ENCODE results near the gene CCDC34. TPM values are rescaled to one million over a fixed set of nuclear protein-coding genes. Genes with fewer than 3 reads are reported as not detected.

CCDC34 gene
- total and polyA plus RNA-seq, 2 of the 4 experiments (the other 2 are of a cell fraction) = 2.5 to 4.5 TPM

- TF ChIP-seq CEBPB (IDR thresholded peaks at IDR 0.05; ENCODE audit: low read depth, low read length) = no peak
These were observed 31.8 kb upstream of the CCDC34 start (continued) for GRCh38 chr11:27394781-27395228.

- Histone ChIP-seq H4K20me1 (ENCODE audit: insufficient read depth, low read length) (peaks cover 3% of the 10 kb centered on the region; the same call in 1 of the 2 replicates), H3K27ac (ENCODE audit: insufficient read depth, low read length) (peak overlapping the region; percentile 32; the same call in 1 of the 2 replicates), H3K9ac (ENCODE audit: low read depth, low read length) (no peak overlapping the region), H3K79me1 (ENCODE audit: low read depth in 1 of 2, low read length in 2 of 2) (peaks cover 0 to 4% of the 10 kb centered on the region in 2 experiments; a peak in 2 of 4 replicates), H3K56ac (ENCODE audit: extremely low read depth, insufficient read depth, low read length) (no peak overlapping the region), H2AFZ (replicated peaks; ENCODE audit: low read length, poor library complexity) (no peak overlapping the region), H2BK5ac (ENCODE audit: low read depth, low read length, poor library complexity, severe bottlenecking) (peak overlapping the region; percentile 67), H3K23ac (ENCODE audit: low read depth, low read length) (no peak overlapping the region), H2AK9ac (replicated peaks; ENCODE audit: low read depth, low read length, poor library complexity) (no peak overlapping the region), H3K4me1 (ENCODE audit: control insufficient read depth, insufficient read depth, low read length) (peaks cover 19% of the 10 kb centered on the region), H3K9me1 (ENCODE audit: insufficient read depth, low read length) (peaks cover 13% of the 10 kb centered on the region), H2BK20ac (ENCODE audit: low read depth, low read length) (no peak overlapping the region), H3K27me3 (ENCODE audit: control insufficient read depth, insufficient read depth, low read length) (no peaks in the 10 kb centered on the region), H3K4me3 (ENCODE audit: insufficient read depth, low read depth, low read length) (no peak overlapping the region), H3K4me2 (ENCODE audit: low read depth, low read length) (peak overlapping the region; percentile 21; the same call in 1 of the 2 replicates), H2AK5ac (ENCODE audit: low read depth, low read length) (no peak overlapping the region), H4K8ac (ENCODE audit: low read depth in 2 of 2, low read length in 2 of 2) (0 out of 4 replicates have a peak overlapping the region, but pooled peaks of 1 of the 2 experiments have one; percentile 7), H2BK120ac (ENCODE audit: low read depth, low read length) (peak overlapping the region; percentile 32; the same call in 1 of the 2 replicates), H3K36me3 (ENCODE audit: control insufficient read depth, insufficient read depth, low read length) (no peaks in the 10 kb centered on the region), H3K4ac (ENCODE audit: low read depth, low read length) (peak overlapping the region; percentile 9; the same call in 1 of the 2 replicates), H4K5ac (ENCODE audit: low read depth, low read length) (no peak overlapping the region), H3K14ac (replicated peaks; ENCODE audit: low read depth, low read length) (no peak overlapping the region), H3K18ac (ENCODE audit: low read depth, low read length) (peak overlapping the region; percentile 56; the same call in 1 of the 2 replicates), H4K91ac (ENCODE audit: insufficient read depth, low read depth, low read length) (peak overlapping the region; percentile 36; the same call in 1 of the 2 replicates), H3K9me3 (ENCODE audit: control insufficient read depth, insufficient read depth, low read length) (no peaks in the 10 kb centered on the region), H2BK15ac (ENCODE audit: low read depth, low read length) (no peak overlapping the region)
- WGBS, 2 experiments (ENCODE audit: extremely low coverage in 2 of 2, insufficient read length in 1 of 2) = no CpG with 5 or more reads among the region's 4 CpGs
- ChIA-PET CTCF (interaction anchor here (1.1 kb wide), 1 partner anchor 93 kb away, joined by 3 read pairs; no protein-coding TSS in a partner anchor), POLR2A (ENCODE audit: unreplicated experiment) (interaction anchor here (0.8 kb wide), 1 partner anchor 1699 kb away, joined by 3 read pairs; no protein-coding TSS in a partner anchor)
- in situ Hi-C loops (cut with MboI; ENCODE audit: low sequenced_read_pairs) = no loop called here
- BruUV-seq (replicated peaks) = no TSS peak
- intact Hi-C loops (cut with micrococcal nuclease) = loop anchor here (10.0 kb wide), 1 partner anchor 418 kb away; no protein-coding TSS in a partner anchor
- ATAC-seq (ENCODE audit: low read depth) = peak; percentile 82
- dilution Hi-C loops (cut with HindIII; ENCODE audit: low sequenced_read_pairs, unreplicated experiment) = no loop called here
- peak; percentile 22; the same call in 1 of the 2 replicates for TF ChIP-seq NFE2L2 (IDR thresholded peaks at IDR 0.05; ENCODE audit: low read depth, low read length)
- TF ChIP-seq CTCF (conservative IDR thresholded peaks at IDR 0.05; ENCODE audit: low read depth, low read length) = no peak
- peak; percentile 51; the same call in 1 of the 2 replicates for TF ChIP-seq BHLHE40 (IDR thresholded peaks at IDR 0.05; ENCODE audit: low read depth, low read length)
- peak; percentile 21; the same call in 1 of the 2 replicates for TF ChIP-seq FOS (IDR thresholded peaks at IDR 0.05; ENCODE audit: low read depth, low read length)
- peak; percentile 90 for DNase-seq
These were observed 29.5 kb upstream of the CCDC34 start for GRCh38 chr11:27392278-27393114.

Data from IMR-90 (cell line).